SK-N-SH (cell line): ENCODE results near the gene CCNY. TPM values are rescaled to one million over a fixed set of nuclear protein-coding genes. Genes with fewer than 3 reads are reported as not detected.

ENCODE experiments used
- CTCF ChIA-PET: fragments of 300-600, 350-600 bp; formaldehyde crosslinking; extraction: SDS; loops from one replicate; lab custom pipeline; 2021; lab: Yijun Ruan, JAX
- POLR2A ChIA-PET: fragments of 350-600 bp; sonication (Branson Sonifier 250); formaldehyde crosslinking; extraction: SDS; loops from one replicate; lab custom pipeline; 2020; ENCODE audit warnings: antibody characterized with exemption, inconsistent platforms; lab: Yijun Ruan, JAX
- DNase-seq: peaks from one replicate; pipeline ENCODE4 v3.0.0; 2012
- H2AFZ ChIP-seq: fragments of 200-600 bp; sonication (generic); 2 replicates; pipeline ENCODE4 v1.8.1; 2016; ENCODE audit warnings: antibody characterized with exemption, mild to moderate bottlenecking, low read depth
- H3F3A ChIP-seq: fragments of 200-600 bp; sonication (generic); replicated peaks from 2 replicates; pipeline ENCODE3; 2016; ENCODE audit warnings: antibody characterized with exemption, mild to moderate bottlenecking; ENCODE audit not compliant: insufficient read depth
- H3K27ac ChIP-seq, 2 experiments: fragments of 200-500 bp in 1 of 2; fragments of 200-600 bp in 1 of 2; sonication (Bioruptor generic) in 1 of 2; sonication (generic), shearing (Covaris generic) in 1 of 2; 2 replicates each; pipeline versions ENCODE4 v1.5.1 to v1.6.1; 2014 to 2016; ENCODE audit warnings: low read depth in 2 of 2, inconsistent platforms in 1 of 2, low read length in 1 of 2, mild to moderate bottlenecking in 1 of 2, mixed read lengths in 1 of 2
- H3K27me3 ChIP-seq: fragments of 200-600 bp; sonication (generic), shearing (Covaris generic); 2 replicates; pipeline ENCODE4 v1.6.1; 2016; ENCODE audit warnings: mixed run types; ENCODE audit not compliant: insufficient read depth
- H3K36me3 ChIP-seq, 2 experiments: fragments of 200-500 bp in 1 of 2; fragments of 200-600 bp in 1 of 2; sonication (Bioruptor generic) in 1 of 2; sonication (generic) in 1 of 2; replicated peaks in 1 of 2; 2 replicates each; pipeline versions ENCODE3 to v1.5.1; 2014 to 2016; ENCODE audit warnings: low read length in 1 of 2, mild to moderate bottlenecking in 1 of 2; ENCODE audit not compliant: insufficient read depth in 2 of 2, control insufficient read depth in 1 of 2
- H3K4me1 ChIP-seq, 2 experiments: fragments of 200-500 bp in 1 of 2; fragments of 200-600 bp in 1 of 2; sonication (Bioruptor generic) in 1 of 2; sonication (generic), shearing (Covaris generic) in 1 of 2; 2 replicates each; pipeline versions ENCODE4 v1.5.1 to v1.6.1; 2014 to 2016; ENCODE audit warnings: low read depth in 1 of 2, low read length in 1 of 2, mixed run types in 1 of 2; ENCODE audit not compliant: insufficient read depth in 2 of 2, control insufficient read depth in 1 of 2
- H3K4me2 ChIP-seq: fragments of 200-600 bp; sonication (generic), shearing (Covaris generic); 2 replicates; pipeline ENCODE4 v1.6.1; 2017; ENCODE audit warnings: mixed run types
- H3K4me3 ChIP-seq, 2 experiments: fragments of 200-500 bp in 1 of 2; fragments of 200-600 bp in 1 of 2; sonication (Bioruptor generic) in 1 of 2; sonication (generic), shearing (Covaris generic) in 1 of 2; 2 replicates each; pipeline versions ENCODE4 v1.5.1 to v1.8.1; 2014 to 2016; ENCODE audit warnings: low read depth in 2 of 2, inconsistent platforms in 1 of 2, low read length in 1 of 2, mild to moderate bottlenecking in 1 of 2, mixed read lengths in 1 of 2, moderate library complexity in 1 of 2
- H3K79me2 ChIP-seq: fragments of 200-600 bp; sonication (generic); 2 replicates; pipeline ENCODE4 v1.8.1; 2017; ENCODE audit warnings: mild to moderate bottlenecking; ENCODE audit not compliant: insufficient read depth
- H3K9ac ChIP-seq: fragments of 200-600 bp; sonication (generic); 2 replicates; pipeline ENCODE4 v1.6.1; 2017; ENCODE audit warnings: mixed run types
- H3K9me2 ChIP-seq: fragments of 200-600 bp; sonication (generic); 2 replicates; pipeline ENCODE4 v1.6.1; 2017; ENCODE audit warnings: mixed run types
- H3K9me3 ChIP-seq: fragments of 200-600 bp; sonication (generic); 2 replicates; pipeline ENCODE4 v1.6.1; 2017; ENCODE audit warnings: mixed run types, mild to moderate bottlenecking, moderate library complexity
- H4K20me1 ChIP-seq: fragments of 200-600 bp; sonication (generic); 2 replicates; pipeline ENCODE4 v1.6.1; 2017; ENCODE audit warnings: mild to moderate bottlenecking, mixed run types; ENCODE audit not compliant: insufficient read depth
- CTCF ChIP-seq: fragments of 200-600 bp; sonication (generic); IDR thresholded peaks from 2 replicates; pipeline ENCODE4 v1.6.1; 2017; ENCODE audit warnings: antibody characterized with exemption, mild to moderate bottlenecking, moderate library complexity
- EP300 ChIP-seq, 2 experiments: IDR thresholded peaks; 2 replicates each; pipeline versions ENCODE4 v1.4.0 to v1.6.1; 2012; ENCODE audit warnings: borderline replicate concordance in 1 of 2, low read depth in 1 of 2, low read length in 1 of 2
- FOSL2 ChIP-seq: IDR thresholded peaks from 2 replicates; pipeline ENCODE4 v1.4.0; 2012; ENCODE audit warnings: low read depth, mild to moderate bottlenecking, moderate library complexity, borderline replicate concordance
- FOXM1 ChIP-seq: IDR thresholded peaks from 2 replicates; pipeline ENCODE4 v1.4.0; 2012; ENCODE audit warnings: low read depth, mild to moderate bottlenecking
- GABPA ChIP-seq: IDR thresholded peaks from 2 replicates; pipeline ENCODE4 v1.4.0; 2012; ENCODE audit warnings: low read depth, mild to moderate bottlenecking
- GATA2 ChIP-seq: sonication (generic); formaldehyde crosslinking; IDR thresholded peaks from 2 replicates; pipeline ENCODE4 v1.5.0; 2020; ENCODE audit warnings: mild to moderate bottlenecking, missing genetic modification reagents
- JUND ChIP-seq: IDR thresholded peaks from 2 replicates; pipeline ENCODE4 v1.4.0; 2012
- MEF2A ChIP-seq: IDR thresholded peaks from 2 replicates; pipeline ENCODE4 v1.4.0; 2012; ENCODE audit warnings: low read depth, borderline replicate concordance
- NFIC ChIP-seq: IDR thresholded peaks from 2 replicates; pipeline ENCODE4 v1.4.0; 2012; ENCODE audit warnings: borderline replicate concordance
- NRF1 ChIP-seq: IDR thresholded peaks from 2 replicates; pipeline ENCODE4 v1.6.1; 2012; ENCODE audit warnings: low read depth, mild to moderate bottlenecking, low read length
- POLR2AphosphoS5 ChIP-seq: IDR thresholded peaks from 2 replicates; pipeline ENCODE4 v1.6.1; 2012; ENCODE audit warnings: low read depth, low read length
- RCOR1 ChIP-seq: fragments of 150-350 bp; IDR thresholded peaks from 2 replicates; pipeline ENCODE4 v1.6.1; 2017; ENCODE audit warnings: antibody characterized with exemption, low read length
- SIN3A ChIP-seq: IDR thresholded peaks from 2 replicates; pipeline ENCODE4 v1.6.1; 2012; ENCODE audit warnings: low read depth, mild to moderate bottlenecking, low read length, moderate library complexity, borderline replicate concordance
- TEAD4 ChIP-seq: IDR thresholded peaks from 2 replicates; pipeline ENCODE4 v1.4.0; 2012; ENCODE audit warnings: mild to moderate bottlenecking, borderline replicate concordance; ENCODE audit not compliant: insufficient read depth
- USF1 ChIP-seq: IDR thresholded peaks from 2 replicates; pipeline ENCODE4 v1.4.0; 2012; ENCODE audit warnings: low read depth, borderline replicate concordance
- ZBTB33 ChIP-seq: IDR thresholded peaks from 2 replicates; pipeline ENCODE4 v1.4.0; 2012; ENCODE audit warnings: low read depth, borderline replicate concordance
- WGBS: methylation state at CpG from one replicate; pipeline ENCODE4 v1.1.6; 2017; ENCODE audit warnings: low lambda C conversion rate; 5-methylcytosine and 5-hydroxymethylcytosine counted together
- polyA plus RNA-seq, 3 experiments: library from polyadenylated mRNA; depleted of rRNA; stranded (reverse); fragments of >200 nt; gene quantifications; 2 replicates each; pipeline ENCODE4 v1.2.3, GENCODE V29; 2012
- TF ChIP-seq, protein P1 (sequence below): fragments of 150-350 bp; IDR thresholded peaks from 2 replicates; pipeline ENCODE4 v1.6.1; 2017; ENCODE audit warnings: antibody characterized with exemption, low read length, low read depth, borderline replicate concordance
- TF ChIP-seq, protein P2 (sequence below): fragments of 150-350 bp; IDR thresholded peaks from 2 replicates; pipeline ENCODE4 v1.6.1; 2016; ENCODE audit warnings: mild to moderate bottlenecking, low read depth, low read length
- TF ChIP-seq, protein P3 (sequence below): IDR thresholded peaks from 2 replicates; pipeline ENCODE4 v1.6.1; 2012; ENCODE audit warnings: mild to moderate bottlenecking, low read depth, low read length, moderate library complexity

The CCNY gene
- polyA plus RNA-seq, 1 of the 3 experiments (the other 2 are of a cell fraction): 29.4 TPM

DNA sequence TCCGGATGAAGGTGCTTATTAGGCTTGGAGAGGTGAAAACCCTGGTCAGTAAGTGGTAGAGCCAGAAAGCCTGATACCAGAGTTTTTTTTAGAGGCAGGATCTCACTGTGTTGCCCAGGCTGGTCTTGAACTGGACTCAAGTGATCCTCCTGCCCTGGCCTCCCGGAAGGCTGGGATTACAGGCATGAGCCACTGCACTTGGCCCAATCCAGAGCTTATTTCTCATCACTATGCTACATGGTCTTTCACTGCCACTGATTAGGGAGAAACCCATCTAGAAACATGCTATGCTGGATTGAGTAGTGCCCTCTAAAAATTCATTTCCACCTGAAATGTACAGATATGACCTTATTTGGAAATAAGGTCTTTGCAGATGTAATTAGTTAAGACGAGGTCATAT lies 240.4 kb downstream of the CCNY start:
- POLR2A ChIA-PET: no interaction called here
- WGBS: 94% methylated on average over 3 of the region's 3 CpGs
- Histone ChIP-seq H3K9ac (no peak overlapping the region), H3K4me1 (no peaks in the 10 kb centered on the region; a peak in 1 of 4 replicates), H3K27me3 (no peaks in the 10 kb centered on the region), H2AFZ (no peak overlapping the region), H3K9me3 (no peaks in the 10 kb centered on the region), H3K36me3 (peaks cover 3 to 6% of the 10 kb centered on the region in 2 experiments), H3K27ac (no peak overlapping the region), H3K79me2 (no peaks in the 10 kb centered on the region), H3K4me3 (no peak overlapping the region)
- TF ChIP-seq JUND (no peak), RCOR1 (no peak), POLR2AphosphoS5 (no peak), FOXM1 (no peak), GABPA (no peak), USF1 (no peak), ZBTB33 (no peak), NFIC (no peak), SIN3A (no peak), GATA2 (CRISPR knock-in tag) (no peak), TEAD4 (no peak), MEF2A (no peak), NRF1 (no peak), CTCF (no peak), FOSL2 (no peak), EP300 (IDR thresholded peaks at IDR 0.05; ENCODE audit: borderline replicate concordance in 1 of 2, low read depth in 1 of 2, low read length in 1 of 2) (no peak)
- TF ChIP-seq, protein P1, sequence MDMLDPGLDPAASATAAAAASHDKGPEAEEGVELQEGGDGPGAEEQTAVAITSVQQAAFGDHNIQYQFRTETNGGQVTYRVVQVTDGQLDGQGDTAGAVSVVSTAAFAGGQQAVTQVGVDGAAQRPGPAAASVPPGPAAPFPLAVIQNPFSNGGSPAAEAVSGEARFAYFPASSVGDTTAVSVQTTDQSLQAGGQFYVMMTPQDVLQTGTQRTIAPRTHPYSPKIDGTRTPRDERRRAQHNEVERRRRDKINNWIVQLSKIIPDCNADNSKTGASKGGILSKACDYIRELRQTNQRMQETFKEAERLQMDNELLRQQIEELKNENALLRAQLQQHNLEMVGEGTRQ: no peak
- TF ChIP-seq, protein P2, sequence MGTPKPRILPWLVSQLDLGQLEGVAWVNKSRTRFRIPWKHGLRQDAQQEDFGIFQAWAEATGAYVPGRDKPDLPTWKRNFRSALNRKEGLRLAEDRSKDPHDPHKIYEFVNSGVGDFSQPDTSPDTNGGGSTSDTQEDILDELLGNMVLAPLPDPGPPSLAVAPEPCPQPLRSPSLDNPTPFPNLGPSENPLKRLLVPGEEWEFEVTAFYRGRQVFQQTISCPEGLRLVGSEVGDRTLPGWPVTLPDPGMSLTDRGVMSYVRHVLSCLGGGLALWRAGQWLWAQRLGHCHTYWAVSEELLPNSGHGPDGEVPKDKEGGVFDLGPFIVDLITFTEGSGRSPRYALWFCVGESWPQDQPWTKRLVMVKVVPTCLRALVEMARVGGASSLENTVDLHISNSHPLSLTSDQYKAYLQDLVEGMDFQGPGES: no peak
- TF ChIP-seq, protein P3, sequence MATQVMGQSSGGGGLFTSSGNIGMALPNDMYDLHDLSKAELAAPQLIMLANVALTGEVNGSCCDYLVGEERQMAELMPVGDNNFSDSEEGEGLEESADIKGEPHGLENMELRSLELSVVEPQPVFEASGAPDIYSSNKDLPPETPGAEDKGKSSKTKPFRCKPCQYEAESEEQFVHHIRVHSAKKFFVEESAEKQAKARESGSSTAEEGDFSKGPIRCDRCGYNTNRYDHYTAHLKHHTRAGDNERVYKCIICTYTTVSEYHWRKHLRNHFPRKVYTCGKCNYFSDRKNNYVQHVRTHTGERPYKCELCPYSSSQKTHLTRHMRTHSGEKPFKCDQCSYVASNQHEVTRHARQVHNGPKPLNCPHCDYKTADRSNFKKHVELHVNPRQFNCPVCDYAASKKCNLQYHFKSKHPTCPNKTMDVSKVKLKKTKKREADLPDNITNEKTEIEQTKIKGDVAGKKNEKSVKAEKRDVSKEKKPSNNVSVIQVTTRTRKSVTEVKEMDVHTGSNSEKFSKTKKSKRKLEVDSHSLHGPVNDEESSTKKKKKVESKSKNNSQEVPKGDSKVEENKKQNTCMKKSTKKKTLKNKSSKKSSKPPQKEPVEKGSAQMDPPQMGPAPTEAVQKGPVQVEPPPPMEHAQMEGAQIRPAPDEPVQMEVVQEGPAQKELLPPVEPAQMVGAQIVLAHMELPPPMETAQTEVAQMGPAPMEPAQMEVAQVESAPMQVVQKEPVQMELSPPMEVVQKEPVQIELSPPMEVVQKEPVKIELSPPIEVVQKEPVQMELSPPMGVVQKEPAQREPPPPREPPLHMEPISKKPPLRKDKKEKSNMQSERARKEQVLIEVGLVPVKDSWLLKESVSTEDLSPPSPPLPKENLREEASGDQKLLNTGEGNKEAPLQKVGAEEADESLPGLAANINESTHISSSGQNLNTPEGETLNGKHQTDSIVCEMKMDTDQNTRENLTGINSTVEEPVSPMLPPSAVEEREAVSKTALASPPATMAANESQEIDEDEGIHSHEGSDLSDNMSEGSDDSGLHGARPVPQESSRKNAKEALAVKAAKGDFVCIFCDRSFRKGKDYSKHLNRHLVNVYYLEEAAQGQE: no peak
- TF ChIP-seq, all 33 proteins: peak for 0
- CTCF ChIA-PET: interaction anchor here (1.3 to 11.3 kb wide), 3 partner anchors 12 to 337 kb away, joined by 3 to 68 read pairs (median 4); no protein-coding TSS in a partner anchor
- no peak overlapping the region for H3K4me2 ChIP-seq
- peaks cover 4% of the 10 kb centered on the region for H3F3A ChIP-seq
- H3K9me2 ChIP-seq: no peaks in the 10 kb centered on the region
- H4K20me1 ChIP-seq: no peaks in the 10 kb centered on the region
- no peak for DNase-seq
